Glomerular visceral epithelial cell (primary cell): ENCODE results near the gene OPA3.

Source experiments
- DNase-seq: peaks from one replicate; pipeline ENCODE4 v3.0.0-alpha.2; 2016; ENCODE audit errors: extremely low spot score

The OPA3 gene

DNA sequence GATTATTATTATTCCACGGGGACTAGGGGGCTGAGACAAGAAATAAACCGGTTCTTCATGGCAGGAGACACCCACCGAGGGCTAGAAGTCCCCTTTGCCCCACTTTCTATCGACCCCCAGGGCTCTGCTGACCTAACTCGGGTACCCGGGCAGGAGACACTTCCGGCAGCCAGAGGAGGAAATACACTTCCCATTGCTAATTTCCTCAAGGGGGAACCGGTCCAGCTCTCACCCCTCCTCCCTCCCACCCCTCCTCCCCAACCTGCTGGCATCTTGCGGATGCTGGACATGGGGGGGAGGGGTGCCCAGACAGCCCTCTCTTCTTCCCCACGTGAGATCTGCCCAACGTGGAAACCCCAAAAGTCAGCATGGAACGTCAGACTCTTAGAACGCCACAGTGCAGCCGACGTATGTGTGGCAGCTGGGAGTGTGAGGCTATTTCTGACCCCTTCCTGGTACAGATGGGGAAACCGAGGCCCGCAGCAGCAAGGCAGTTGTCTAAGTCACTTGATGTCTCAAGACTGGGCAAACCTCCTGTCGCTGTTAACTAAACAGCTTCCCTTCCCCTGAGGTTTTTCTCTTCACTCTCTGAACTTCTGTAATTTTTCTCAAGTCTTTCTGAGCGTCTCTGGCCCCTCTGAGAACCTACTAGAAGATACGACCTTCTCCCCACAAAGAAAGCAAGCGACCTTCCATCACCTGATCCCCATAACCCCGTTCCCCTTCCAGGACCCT lies 13.8 kb upstream of the OPA3 start:
- DNase-seq: no peak

DNA sequence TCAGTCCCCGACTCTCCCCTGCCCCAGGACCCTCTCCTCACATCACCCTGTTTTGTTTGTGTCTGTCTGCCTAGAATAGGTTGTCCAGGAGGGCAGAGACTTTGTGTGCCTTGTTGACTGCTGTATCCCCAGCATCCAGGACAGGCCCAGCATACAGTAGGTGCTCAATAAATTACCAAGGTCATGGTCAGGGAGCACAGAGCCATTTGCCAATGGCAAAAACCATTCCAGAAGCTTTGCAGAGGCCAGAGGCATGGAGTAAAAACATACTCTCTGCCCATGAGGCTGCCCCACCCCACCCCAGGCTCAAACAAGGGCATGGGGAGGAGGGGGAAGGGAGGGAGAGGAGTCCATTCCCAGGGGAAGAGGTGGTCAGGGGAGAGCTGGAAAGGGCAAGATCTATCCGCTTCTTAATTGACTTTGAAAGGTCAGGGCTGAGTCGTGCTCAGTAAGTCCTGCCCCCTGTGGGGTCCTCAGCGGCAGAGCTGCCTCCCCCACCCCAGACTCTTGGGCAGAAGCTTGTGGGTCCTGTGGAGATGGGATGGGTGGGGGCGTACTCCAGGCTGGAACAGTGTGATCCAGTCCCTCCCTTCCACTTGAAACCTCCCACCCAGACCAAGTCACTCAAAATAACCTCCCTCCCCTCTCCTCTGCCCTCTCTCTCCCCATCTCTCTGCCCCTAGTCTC lies 13.0 kb upstream of the OPA3 start:
- no peak for DNase-seq

DNA sequence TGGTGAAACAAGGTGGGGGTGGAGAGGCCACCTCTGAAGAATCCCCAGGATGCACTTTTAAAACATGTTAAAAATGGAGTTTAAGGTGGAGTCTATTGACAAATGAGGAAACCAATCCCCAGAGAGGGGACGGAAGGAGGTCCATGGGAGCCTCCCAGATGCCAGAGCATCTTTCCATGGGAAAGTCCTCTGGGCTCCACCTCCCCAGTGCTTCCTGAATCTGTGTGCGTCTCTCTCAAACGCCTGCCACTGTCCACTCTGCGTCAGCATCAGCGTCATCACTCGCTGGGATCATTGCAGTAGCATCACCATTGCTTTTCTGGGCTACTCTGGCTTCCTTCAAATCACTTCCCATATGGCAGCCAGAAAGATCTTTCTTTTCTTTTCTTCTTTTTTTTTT lies 11.2 kb upstream of the OPA3 start:
- no peak for DNase-seq

DNA sequence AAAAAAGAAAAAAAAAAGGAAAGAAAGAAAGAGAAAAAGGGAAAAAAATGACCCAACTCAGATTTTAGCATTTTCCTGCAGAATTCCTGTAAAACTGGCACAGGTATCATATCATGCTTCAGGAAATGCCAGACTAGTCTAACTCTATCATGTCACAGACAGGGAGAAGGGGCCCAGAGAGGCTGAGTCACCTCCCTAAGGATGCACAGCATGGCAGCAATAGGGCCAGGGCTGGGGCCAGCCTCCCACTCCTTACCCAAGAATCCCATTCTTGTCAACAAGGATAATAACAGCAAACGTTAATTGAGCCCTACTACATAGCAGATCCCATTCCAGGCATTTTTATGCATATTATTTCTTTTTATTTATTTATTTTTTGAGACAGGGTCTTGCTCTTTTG lies 8.9 kb upstream of the OPA3 start:
- no peak for DNase-seq

DNA sequence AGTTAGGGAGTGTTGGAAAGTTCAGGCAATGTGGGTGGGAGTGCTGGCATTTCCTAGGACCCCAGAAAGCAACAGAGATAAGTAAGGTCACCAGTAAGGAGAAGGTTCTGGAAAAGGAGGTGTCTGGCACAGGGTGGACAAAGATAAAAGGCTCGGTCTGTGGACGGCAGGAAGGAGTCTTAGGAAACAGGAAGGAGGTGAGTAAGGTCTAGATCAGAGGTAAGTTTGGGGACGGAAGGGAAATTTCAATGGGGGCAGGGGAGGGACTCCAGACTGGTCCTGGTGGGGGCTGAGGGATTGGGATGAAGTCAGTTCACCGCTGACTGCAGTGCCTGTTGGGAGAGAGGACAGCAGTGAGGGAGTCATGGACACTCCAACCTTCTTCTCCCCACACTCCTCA lies 7.8 kb upstream of the OPA3 start:
- DNase-seq: no peak

DNA sequence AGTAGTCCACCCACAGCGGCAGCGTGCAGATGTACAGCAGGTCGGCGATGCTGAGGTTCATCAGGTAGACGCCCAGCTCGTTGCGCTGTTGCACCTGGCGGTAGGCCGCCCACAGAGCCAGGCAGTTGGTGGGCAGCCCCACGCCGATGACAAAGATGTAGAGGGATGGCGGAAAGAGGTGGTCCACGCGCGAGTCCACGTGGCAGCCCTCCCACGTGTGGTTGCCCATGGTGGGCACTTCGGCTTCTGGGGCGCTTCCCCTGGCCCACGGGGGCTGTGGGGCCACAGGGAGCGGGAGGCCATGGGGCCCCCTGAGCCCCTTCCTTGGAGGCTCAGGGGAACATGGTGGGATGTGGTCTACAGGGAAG lies 7.0 kb upstream of the OPA3 start:
- DNase-seq: no peak

DNA sequence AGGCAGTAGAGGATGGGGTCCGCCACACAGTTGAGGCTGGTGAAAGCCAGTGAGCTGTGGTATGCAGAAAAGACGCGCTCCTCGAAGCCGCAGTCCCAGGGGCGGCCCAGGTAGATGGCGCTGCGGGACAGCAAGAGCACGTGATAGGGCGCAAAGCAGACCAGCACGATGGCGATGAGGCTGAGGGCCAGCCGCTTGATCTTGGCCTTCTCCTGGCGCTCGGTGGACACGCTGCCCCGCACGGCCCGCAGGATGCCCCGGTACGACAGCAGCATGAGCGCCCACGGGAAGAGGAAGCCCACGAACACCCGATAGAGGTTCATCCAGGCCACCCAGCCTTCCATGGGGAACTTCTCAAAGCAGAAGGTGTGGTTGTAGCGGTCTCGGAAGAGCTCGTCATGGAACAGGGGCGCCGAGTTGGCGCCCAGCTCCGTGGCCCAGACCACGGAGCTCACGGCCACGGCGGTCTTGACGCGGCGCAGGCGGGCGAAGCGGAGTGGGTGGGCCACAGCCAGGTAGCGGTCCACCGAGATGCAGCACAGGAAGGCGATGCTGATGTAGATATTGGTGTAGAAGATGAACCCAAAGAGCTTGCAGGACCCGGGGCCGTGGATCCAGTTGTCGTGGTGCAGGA lies 6.5 kb upstream of the OPA3 start:
- peak; percentile 41 for DNase-seq

DNA sequence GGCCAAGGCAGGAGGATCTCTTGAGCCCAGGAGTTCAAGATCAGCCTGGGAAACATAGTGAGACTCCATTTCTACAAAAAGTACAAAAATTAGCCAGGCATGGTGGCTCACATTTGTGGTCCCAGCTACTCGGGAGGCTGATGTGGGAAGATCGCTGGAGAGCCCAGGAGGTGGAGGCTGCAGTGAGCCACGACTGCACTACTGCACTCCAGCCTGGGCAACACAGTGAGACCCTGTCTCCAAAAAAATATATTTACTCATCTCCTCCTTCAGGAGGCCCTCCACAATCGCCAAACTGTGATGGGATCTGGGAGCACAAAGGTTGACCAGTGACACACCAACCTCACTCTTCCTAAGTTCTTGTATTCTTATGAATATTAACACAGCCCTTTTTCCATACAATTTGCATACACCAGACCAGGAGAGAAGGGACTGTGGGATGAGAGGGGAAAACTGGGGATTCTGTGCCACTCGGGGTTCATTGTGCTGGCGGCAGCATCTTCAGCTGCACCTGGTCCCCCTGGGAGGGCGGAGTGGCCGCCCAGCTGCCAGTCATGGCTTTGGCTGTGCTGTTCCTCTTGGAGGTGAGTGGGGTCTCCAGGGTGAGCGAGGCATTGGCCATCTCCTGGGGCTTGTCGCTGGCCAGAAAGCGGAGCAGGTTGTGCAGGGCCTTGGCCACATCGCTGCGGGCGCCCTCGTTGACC lies 5.8 kb upstream of the OPA3 start:
- no peak for DNase-seq

DNA sequence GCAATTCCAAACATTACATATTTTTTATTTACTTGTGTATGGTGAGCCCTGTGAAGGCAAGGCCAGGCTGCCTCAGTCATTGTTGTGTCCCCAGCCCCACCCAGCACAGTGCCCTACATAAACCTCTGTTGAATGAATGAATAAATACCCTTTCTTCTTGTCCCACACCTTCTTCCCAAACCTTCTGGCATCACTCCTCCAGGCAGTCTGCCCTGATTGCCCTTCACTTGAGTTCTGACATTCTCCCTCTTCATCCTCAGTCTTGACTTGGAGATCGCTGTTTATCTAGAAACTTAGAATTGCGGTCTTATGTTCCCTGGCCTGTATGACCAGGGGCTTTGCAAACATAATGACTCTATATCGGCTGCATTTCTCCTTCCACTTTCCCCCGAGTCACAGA lies 5.2 kb upstream of the OPA3 start:
- DNase-seq: no peak

DNA sequence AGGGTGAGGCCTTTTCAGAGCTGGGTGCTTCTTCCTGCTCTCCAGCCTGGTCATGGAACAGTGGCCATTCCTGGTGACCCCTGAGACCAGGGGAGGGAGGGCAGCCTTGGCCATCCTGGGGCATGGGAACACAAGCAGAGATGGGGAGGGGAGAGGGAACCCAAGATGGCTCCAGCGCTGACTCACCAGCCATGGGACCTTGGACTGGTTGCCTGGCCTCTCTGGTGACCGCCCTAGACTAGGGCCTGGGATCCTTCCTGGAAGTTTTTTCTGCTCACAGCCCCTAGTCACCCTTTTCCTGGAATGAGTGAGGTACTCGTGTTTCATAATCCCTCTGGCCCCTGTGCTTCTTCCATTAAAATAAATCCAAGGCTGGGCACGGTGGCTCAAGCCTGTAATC lies 3.3 kb upstream of the OPA3 start:
- DNase-seq: no peak

DNA sequence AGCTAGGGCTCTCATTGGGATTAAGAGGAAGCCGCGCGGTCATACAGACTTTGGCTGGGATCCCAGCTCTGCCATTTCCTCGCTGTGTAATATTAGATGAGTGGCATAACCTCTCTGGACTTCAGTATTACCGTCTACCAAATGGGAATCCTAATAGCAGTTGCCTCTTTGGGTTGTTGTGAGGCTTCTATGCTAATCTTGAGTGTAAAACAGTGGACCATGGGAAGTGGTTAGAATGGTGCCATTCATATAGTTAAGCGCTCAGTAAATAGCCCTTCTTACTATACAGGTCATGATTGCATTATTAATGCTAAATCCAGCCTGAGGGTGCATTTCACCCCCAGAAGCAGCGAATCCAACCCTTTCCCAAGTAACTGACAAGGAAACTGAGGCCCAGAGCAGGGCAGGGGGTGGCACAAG lies 566 bp upstream of the OPA3 start:
- DNase-seq: no peak

DNA sequence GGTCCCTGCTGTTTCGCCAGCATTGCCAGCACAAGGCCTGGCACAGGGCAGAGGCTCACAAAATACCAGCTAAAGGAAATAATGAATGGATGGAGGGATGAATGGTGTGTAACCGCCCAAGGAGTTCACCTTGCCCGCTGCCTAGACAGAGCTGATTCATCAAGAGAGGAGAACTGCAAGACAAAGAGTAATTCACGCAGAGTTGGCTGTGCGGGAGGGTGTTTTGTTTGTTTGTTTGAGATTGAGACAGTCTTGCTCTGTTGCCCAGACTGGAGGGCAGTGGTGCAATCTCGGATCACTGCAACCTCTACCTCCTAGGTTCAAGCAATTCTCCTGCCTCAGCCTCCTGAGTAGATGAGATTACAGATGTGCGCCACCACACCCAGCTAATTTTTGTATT lies 3.0 kb downstream of the OPA3 start:
- no peak for DNase-seq

DNA sequence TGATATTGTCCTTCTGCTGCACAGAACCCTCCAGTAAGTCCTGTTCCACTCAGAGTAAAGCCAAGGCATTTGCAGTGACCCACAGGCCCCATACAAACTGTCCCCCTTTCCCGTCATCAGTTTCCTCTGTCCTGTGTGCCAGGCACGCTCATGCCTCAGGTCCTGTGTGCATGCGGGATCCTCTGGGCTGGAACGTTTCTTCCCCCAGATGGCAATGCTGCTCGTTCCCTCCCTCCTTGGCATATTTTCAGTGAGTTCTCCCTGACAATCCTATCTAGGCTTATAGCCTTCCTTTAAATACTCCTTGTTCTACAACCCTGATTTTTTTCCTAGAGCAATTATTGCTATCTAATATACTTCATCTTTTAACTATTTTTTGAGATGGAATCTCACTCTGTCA lies 5.7 kb downstream of the OPA3 start:
- no peak for DNase-seq

DNA sequence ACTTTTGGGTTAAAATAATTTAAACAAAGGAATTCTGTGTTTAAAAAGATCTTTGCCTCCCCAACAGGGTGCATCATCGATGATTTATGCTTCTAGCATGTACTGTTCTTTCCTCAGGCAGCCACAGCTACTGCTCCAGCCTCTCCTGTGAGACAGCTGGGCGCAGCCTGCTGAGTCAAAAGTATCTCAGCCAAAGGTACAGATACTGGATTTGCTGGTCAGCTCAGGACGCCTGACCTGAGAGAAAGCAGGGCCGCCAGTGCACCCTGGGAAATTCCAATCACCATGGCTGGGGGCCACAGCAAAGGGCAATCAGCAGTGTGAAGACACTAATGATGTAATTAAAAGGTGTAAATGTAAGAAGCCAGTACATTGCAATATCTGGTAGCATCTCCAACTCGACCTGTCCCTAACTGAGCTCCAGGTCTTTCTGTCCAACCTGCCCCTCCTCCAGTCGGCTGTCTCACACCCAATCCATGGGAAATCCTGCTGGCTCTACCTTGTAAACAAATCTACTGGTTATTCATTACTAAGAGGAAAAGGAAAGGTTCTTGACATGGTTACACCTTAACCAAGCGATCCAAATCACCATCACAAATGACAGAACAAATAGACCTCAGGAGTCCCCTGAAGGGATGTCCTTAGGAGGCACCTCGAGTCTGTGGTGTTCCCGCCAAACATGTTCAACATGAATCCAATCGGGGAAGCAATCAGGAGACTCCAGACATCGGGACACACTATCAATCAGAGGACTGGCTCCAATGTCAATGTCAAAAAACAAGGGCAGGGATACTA lies 7.3 kb downstream of the OPA3 start:
- DNase-seq: peak; percentile 87

DNA sequence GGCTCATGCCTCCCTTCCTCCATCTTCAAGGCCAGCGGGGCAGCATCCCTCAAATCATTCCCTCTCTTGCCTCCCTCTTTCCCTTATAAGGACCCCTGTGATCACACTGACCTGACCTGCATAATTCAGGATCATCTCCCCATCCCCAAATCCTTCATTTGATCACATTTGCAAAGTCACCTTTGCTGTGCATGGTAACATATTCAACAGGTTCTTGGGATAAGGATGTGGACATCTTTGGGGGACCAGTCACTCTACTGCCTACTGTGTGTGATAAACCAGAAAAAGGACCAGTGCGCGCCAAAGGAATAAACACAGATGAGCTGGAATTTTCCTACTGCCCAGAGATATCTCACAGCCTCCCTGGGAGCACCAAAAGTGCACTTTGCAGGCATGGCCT lies 7.9 kb downstream of the OPA3 start:
- DNase-seq: no peak

DNA sequence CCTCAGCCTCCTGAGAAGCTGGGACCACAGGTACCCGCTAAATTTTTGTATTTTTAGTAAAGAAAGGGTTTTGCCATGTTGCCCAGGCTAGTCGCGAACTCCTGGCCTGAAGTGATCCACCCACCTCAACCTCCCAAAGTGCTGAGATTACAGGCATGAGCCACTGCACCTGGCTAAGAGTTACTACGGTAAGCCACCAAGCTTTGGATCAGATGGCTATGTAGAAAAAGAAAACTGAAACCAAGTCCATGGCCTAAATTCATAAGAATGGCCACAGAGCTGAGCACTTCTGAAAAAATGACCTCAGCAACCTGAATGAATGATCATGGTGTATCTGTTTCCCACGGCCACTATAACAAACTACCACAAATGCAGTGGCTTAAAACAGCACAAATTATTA lies 9.4 kb downstream of the OPA3 start:
- DNase-seq: no peak

DNA sequence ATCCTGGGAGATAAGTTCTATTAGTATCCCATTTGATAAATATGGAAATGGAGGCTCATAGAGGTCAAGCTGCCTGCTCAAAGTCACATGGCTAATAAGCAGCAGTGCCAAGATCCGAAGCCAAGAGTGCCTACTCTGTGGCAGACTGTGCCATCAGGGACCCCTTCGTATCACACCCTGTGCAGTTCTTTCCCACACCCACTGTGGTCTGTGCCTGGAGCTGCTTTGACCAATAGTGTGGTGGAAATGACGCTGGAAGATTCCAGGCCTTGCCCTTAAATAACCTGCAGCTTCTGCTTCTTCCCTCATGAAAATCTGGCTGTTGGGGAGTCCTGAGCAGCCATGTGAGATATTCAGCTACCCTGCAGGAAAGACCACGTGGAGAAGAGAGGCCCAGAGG lies 10.1 kb downstream of the OPA3 start:
- DNase-seq: no peak

DNA sequence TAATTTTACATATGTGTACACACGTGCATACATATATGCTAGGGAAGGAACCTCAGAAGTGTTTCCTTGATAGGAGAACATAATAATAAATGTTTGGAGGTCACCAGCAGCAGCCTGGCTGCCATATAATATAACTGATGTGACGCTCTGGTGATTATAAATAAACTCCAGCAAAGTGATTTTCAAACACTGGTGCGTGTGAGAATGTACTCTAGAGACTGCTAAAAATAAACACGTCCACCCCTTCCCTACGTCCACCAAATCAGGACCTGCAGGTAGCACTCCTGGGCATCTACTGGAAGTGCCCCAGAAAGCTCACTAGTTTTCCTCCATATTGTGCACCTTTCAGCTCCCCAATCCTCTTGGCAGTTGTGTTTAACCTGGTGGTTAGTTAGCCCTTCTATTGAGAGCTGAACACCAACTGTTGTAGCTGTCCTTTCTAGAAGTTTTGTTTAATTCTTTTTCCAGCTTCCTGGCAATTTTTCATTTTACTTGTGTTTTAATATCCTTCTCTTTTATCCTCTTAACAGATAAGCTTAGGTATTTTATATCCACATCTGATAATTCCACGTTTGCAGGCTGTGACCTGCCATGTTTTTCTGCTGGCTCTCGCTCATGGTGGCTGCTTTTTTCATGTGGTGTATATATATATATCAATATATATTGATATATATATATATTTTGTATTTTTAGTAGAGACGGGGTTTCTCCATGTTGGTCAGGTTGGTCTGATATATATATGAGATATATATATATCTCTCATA lies 13.0 kb downstream of the OPA3 start:
- DNase-seq: no peak

DNA sequence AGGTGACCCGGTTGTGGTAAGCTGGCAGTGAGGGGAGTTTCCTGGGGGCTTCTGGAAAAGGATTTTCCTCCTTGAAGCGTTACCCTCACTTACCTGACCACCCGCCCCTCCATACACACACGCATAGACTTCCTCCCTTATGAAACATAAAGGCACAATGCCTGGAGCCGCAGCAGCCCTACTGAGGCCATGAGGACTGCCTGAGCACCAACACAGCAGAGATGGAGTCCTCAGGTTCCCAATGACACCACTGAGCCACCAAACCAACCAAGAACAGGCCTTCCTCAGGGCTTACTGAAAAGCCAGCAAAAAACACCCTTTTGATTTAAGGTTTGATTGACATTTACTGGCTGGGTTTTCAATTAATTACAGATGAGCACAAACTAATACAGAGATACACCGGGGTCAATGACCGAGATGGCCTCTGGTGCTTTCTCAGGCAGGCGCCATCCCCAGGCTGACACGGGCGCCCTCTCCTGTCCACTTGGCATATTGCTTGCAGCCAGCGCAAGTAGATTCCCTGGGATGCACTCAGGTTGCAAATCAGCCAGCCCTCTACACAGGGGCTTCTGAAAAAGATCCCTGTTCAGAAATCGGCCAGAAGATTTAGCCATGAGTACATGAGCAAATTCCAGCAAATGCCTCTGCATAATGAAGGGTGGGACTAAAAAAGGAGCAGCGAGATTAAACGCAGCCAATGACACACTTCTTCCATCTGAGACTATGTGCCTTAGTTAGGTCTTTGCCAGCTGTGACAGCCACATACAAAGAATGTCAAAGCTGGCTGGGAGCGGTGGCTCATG lies 14.8 kb downstream of the OPA3 start:
- peak; percentile 55 for DNase-seq

DNA sequence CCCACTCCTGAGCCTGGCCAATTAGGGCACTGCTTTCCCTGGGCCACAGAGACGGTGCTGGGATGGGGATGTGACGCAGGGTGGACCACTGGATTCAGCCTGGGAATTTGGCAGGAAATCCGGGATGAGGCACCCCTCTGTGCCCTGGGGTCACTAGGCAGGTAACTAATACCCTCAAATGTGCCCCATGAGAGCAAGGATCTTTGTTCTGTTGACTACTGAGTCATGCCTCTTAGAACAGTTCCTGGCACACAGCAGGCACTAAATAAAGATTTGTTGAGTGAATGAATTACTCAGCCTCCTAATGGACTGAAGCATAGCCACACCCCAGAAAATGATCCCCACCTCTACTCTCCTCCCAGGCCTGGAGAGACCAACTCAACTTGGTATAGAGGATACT lies 15.9 kb downstream of the OPA3 start:
- no peak for DNase-seq
